Activated CD8-positive, alpha-beta memory T cell treated with anti-CD3 and anti-CD28 coated beads, Interleukin-2, amount 50 U/mL, for 1 hour (primary cell): ENCODE data around the gene MTCP1.

Experiments
- DNase-seq: peaks from one replicate; pipeline ENCODE4 v3.0.0-alpha.2; 2020; ENCODE audit errors: extremely low read depth

MTCP1 gene

GRCh38 chrX:155053656-155054055 is 17.3 kb downstream of the MTCP1 start:
- DNase-seq = no peak

GRCh38 chrX:155052738-155053498 is 18.0 kb downstream of the MTCP1 start:
- no peak for DNase-seq

- DNase-seq = no peak
These were observed 21.8 kb downstream of the MTCP1 start for GRCh38 chrX:155048977-155049619.

- DNase-seq = no peak
These were observed 24.0 kb downstream of the MTCP1 start for GRCh38 chrX:155046811-155047528.

- DNase-seq = no peak
These were observed 24.7 kb downstream of the MTCP1 start for GRCh38 chrX:155046129-155046810.

DNA sequence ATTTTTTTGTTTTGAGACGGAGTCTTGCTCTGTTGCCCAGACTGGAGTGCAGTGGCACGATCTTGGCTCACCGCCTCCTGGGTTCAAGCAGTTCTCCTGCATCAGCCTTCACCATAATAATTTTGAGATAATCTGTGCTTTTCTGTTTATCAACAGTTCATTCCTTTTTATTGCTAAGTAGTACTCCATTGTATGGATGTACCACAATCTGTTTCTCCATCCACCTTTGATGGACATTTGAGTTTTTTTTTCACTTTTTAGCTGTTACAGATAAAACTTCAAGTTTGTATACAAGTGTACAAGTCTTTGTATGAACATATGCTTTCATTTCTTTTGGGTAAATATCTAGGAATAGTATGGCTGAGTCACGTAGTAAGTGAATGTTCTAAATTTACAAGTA is 35.2 kb downstream of the MTCP1 start:
- no peak for DNase-seq

DNA sequence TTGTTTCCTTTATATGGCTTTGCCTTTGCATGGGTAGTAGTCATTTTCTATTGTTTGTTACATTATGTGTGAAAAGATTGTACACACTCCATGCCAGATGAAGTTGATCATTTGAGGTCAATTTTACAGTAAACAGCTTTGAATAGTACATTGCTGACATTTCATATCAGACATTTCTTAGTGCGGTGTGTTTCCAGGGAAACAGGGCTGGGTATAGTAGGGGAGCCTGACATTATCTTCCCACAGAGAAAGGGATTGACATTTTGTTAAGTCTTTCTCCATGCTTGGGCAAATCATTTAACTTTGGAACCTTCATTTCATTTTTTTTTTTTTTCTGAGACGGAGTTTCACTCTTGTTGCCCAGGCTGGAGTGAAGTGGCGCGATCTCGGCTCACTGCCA is 39.3 kb downstream of the MTCP1 start:
- DNase-seq = no peak

GRCh38 chrX:155028877-155029291 is 42.1 kb downstream of the MTCP1 start:
- no peak for DNase-seq

- DNase-seq = no peak
These were observed 42.8 kb downstream of the MTCP1 start for GRCh38 chrX:155028129-155028528.

- no peak for DNase-seq
These were observed 43.3 kb downstream of the MTCP1 start for GRCh38 chrX:155027509-155028066.

DNA sequence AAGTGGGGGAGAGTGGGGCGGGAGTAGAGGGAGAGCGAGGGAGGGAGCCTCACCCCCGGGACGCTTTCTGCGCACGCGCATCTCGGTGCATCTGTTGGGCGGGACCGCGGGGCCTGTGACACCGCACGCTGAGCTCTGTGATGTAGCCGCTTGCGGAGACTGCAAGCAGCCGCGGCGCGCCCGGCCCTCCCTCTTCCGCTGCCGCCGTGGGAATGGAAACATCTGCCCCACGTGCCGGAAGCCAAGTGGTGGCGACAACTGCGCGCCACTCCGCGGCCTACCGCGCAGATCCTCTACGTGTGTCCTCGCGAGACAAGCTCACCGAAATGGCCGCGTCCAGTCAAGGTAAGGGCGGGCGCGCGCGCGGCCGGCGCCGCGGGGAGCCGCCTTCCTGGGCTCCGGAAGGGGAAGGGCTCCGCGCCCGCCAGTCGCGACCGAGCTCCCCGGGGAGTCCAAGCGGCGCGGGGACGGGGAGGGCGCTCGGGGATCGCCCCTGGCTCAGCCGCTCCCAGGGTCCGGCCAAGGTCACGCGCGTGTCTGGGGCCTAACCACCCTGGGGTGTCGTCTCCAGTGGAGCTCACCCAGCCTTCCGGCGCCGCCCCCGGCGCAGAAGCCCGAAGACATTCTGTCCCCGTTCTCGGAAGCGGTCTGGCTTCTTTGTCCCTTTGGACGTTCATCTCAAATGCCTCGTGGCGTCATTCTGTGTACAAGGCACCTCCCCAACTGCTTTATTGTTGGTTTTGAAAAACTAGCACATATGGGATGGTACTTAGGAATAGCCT is 44.0 kb downstream of the MTCP1 start, which contains the start of gene FUNDC2:
TSS of gene FUNDC2 (plus strand) at position 118 of the 782 bp plus-strand sequence. CDS start at position 213, 95 bp downstream.
- DNase-seq = peak; percentile 81

- DNase-seq = no peak
These were observed 44.6 kb downstream of the MTCP1 start for GRCh38 chrX:155026420-155026726.

DNA sequence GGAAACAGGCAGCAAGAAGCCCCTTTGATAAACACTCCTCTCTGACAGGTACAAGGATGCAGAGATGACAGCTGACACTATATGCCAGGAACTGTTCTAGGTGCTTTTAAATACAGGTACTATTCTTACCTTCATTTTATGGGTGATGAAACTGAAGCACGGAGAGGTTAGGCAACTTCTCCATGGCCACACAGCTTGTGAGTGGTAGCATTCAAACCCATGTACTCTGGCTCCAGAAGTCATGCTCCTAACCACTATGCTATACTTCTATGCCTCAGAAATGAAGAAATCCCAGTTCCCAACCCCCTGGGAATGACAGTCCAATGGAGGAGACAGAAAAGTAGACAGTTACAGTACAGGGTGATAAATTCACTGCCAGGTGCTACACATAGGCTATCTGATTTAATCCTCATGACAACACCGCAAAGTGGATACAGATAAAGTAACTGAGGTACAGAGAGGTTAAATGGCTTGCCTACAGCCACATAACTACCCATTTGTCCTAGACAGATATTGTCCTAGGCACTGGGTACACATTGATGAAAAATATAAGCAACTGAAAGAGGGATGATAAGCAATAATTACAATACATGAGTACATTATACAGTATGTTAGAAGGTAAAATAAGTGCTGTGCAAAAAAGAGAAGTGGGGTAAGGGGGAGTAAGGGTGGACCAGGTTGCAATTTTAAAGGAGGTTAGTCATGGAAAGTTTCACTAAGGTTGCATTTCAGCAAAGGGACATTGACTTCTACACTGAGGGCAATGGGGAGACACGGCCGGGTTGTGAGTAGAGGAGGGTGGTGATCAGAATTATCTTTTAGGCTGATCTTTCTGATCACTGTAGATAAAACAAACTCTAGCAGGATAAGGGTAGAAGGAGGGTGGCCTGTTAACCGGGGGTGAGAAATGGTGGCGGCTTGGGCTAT is 46.8 kb downstream of the MTCP1 start:
- DNase-seq = no peak

- DNase-seq = no peak
These were observed 48.4 kb downstream of the MTCP1 start, which contains the start of gene F8 for GRCh38 chrX:155022585-155022984. F8 (minus strand) TSS chrX:155022723; CDS start chrX:155022552, 171 bp downstream.

- no peak for DNase-seq
These were observed 50.3 kb downstream of the MTCP1 start for GRCh38 chrX:155020591-155020990.
